ENCODE data around the gene SLC44A4. TPM values are rescaled to one million over a fixed set of nuclear protein-coding genes. Genes with fewer than 3 reads are reported as not detected.

The SLC44A4 gene
- total and polyA plus RNA-seq, 9 of the 15 experiments (the other 6 are each of a cell fraction or from before 2014, with no cell fraction given): 7.9 to 18.6 (median 11.2) TPM

DNA sequence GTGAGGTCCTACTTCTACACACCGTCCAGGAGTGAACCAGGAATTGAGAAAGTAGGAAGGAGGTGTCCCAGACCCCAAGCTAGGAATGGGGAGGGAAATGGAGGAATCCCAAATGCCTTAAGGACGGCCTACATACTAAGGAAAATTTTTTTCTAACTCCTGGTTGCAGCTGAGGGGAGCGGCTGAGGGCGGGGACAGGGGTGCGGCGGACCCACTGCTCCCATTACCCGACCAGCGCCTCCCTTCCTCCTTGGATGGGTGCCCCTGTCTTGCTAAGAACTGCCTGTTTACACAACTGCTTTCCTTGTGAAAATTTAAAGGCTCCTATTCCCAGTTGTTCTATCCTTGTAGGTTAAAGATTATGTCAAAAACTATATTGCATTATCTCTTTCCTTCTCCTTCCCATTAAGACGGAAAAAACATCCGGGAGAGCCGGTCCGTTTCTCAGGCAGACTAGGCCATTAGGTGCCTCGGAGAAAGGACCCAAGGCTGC is 52.0 kb downstream of the SLC44A4 start (continued):
- TF ChIP-seq, protein P1, sequence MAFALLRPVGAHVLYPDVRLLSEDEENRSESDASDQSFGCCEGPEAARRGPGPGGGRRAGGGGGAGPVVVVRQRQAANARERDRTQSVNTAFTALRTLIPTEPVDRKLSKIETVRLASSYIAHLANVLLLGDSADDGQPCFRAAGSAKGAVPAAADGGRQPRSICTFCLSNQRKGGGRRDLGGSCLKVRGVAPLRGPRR (CRISPR knock-in tag; IDR thresholded peaks at IDR 0.05): 0 out of 2 replicates have a peak, but pooled peaks have one; percentile 54
- TF ChIP-seq XRCC5 (IDR thresholded peaks at IDR 0.05; ENCODE audit: low read depth, low read length) (peak; percentile 22; the same call in 1 of the 2 replicates), GABPB1 (CRISPR knock-in tag; IDR thresholded peaks at IDR 0.05) (peak; percentile 55; the same call in 1 of the 2 replicates), RHOXF2B (CRISPR knock-in tag; conservative IDR thresholded peaks at IDR 0.05) (peak; percentile 86; the same call in 1 of the 2 replicates), U2AF1 (optimal IDR thresholded peaks at IDR 0.05; ENCODE audit: low read depth, low read length) (no peak), DMBX1 (CRISPR knock-in tag; IDR thresholded peaks at IDR 0.05; ENCODE audit: borderline replicate concordance) (peak; percentile 33), TCFL5 (CRISPR knock-in tag; conservative IDR thresholded peaks at IDR 0.05) (0 out of 2 replicates have a peak, but pooled peaks have one; percentile 39), ZNF41 (CRISPR knock-in tag; conservative IDR thresholded peaks at IDR 0.05) (peak; percentile 68), ZNF830 (CRISPR knock-in tag; IDR thresholded peaks at IDR 0.05) (peak; percentile 87; the same call in 1 of the 2 replicates), PCBP2 (IDR thresholded peaks at IDR 0.05; ENCODE audit: low read depth, low read length, poor library complexity, severe bottlenecking) (no peak), SMARCB1 (IDR thresholded peaks at IDR 0.05; ENCODE audit: insufficient read length, low read depth) (no peak), CEBPG (CRISPR knock-in tag; IDR thresholded peaks at IDR 0.05) (0 out of 2 replicates have a peak, but pooled peaks have one; percentile 1), CEBPG (tag; conservative IDR thresholded peaks at IDR 0.05 in 1 of 2, IDR thresholded peaks at IDR 0.05 in 1 of 2) (0 out of 4 replicates have a peak, but pooled peaks of 1 of the 2 experiments have one; percentile 24), ZKSCAN1 (IDR thresholded peaks at IDR 0.05; ENCODE audit: low read depth, low read length) (0 out of 2 replicates have a peak, but pooled peaks have one; percentile 32), NR4A1 (CRISPR knock-in tag; IDR thresholded peaks at IDR 0.05) (peak; percentile 80; the same call in 1 of the 2 replicates), NR4A1 (tag; IDR thresholded peaks at IDR 0.05) (peak; percentile 43), SMAD4 (CRISPR knock-in tag; conservative IDR thresholded peaks at IDR 0.05) (peak; percentile 66)
- TF ChIP-seq, protein P2, sequence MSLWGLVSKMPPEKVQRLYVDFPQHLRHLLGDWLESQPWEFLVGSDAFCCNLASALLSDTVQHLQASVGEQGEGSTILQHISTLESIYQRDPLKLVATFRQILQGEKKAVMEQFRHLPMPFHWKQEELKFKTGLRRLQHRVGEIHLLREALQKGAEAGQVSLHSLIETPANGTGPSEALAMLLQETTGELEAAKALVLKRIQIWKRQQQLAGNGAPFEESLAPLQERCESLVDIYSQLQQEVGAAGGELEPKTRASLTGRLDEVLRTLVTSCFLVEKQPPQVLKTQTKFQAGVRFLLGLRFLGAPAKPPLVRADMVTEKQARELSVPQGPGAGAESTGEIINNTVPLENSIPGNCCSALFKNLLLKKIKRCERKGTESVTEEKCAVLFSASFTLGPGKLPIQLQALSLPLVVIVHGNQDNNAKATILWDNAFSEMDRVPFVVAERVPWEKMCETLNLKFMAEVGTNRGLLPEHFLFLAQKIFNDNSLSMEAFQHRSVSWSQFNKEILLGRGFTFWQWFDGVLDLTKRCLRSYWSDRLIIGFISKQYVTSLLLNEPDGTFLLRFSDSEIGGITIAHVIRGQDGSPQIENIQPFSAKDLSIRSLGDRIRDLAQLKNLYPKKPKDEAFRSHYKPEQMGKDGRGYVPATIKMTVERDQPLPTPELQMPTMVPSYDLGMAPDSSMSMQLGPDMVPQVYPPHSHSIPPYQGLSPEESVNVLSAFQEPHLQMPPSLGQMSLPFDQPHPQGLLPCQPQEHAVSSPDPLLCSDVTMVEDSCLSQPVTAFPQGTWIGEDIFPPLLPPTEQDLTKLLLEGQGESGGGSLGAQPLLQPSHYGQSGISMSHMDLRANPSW (CRISPR knock-in tag; IDR thresholded peaks at IDR 0.05): no peak
- TF ChIP-seq, protein P3, sequence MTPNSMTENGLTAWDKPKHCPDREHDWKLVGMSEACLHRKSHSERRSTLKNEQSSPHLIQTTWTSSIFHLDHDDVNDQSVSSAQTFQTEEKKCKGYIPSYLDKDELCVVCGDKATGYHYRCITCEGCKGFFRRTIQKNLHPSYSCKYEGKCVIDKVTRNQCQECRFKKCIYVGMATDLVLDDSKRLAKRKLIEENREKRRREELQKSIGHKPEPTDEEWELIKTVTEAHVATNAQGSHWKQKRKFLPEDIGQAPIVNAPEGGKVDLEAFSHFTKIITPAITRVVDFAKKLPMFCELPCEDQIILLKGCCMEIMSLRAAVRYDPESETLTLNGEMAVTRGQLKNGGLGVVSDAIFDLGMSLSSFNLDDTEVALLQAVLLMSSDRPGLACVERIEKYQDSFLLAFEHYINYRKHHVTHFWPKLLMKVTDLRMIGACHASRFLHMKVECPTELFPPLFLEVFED (CRISPR knock-in tag; conservative IDR thresholded peaks at IDR 0.05): no peak; the same call in 1 of the 2 replicates
- TF ChIP-seq, protein P4, sequence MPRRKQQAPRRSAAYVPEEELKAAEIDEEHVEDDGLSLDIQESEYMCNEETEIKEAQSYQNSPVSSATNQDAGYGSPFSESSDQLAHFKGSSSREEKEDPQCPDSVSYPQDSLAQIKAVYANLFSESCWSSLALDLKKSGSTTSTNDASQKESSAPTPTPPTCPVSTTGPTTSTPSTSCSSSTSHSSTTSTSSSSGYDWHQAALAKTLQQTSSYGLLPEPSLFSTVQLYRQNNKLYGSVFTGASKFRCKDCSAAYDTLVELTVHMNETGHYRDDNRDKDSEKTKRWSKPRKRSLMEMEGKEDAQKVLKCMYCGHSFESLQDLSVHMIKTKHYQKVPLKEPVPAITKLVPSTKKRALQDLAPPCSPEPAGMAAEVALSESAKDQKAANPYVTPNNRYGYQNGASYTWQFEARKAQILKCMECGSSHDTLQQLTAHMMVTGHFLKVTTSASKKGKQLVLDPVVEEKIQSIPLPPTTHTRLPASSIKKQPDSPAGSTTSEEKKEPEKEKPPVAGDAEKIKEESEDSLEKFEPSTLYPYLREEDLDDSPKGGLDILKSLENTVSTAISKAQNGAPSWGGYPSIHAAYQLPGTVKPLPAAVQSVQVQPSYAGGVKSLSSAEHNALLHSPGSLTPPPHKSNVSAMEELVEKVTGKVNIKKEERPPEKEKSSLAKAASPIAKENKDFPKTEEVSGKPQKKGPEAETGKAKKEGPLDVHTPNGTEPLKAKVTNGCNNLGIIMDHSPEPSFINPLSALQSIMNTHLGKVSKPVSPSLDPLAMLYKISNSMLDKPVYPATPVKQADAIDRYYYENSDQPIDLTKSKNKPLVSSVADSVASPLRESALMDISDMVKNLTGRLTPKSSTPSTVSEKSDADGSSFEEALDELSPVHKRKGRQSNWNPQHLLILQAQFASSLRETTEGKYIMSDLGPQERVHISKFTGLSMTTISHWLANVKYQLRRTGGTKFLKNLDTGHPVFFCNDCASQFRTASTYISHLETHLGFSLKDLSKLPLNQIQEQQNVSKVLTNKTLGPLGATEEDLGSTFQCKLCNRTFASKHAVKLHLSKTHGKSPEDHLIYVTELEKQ (CRISPR knock-in tag; IDR thresholded peaks at IDR 0.05): 0 out of 2 replicates have a peak, but pooled peaks have one; percentile 23
